DMS53 (cell line): ENCODE measurements around the gene MBP.

Experiments used
- DNase-seq: peaks from one replicate; lab custom pipeline; 2025; lab: John Stamatoyannopoulos, UW

The MBP gene

DNA sequence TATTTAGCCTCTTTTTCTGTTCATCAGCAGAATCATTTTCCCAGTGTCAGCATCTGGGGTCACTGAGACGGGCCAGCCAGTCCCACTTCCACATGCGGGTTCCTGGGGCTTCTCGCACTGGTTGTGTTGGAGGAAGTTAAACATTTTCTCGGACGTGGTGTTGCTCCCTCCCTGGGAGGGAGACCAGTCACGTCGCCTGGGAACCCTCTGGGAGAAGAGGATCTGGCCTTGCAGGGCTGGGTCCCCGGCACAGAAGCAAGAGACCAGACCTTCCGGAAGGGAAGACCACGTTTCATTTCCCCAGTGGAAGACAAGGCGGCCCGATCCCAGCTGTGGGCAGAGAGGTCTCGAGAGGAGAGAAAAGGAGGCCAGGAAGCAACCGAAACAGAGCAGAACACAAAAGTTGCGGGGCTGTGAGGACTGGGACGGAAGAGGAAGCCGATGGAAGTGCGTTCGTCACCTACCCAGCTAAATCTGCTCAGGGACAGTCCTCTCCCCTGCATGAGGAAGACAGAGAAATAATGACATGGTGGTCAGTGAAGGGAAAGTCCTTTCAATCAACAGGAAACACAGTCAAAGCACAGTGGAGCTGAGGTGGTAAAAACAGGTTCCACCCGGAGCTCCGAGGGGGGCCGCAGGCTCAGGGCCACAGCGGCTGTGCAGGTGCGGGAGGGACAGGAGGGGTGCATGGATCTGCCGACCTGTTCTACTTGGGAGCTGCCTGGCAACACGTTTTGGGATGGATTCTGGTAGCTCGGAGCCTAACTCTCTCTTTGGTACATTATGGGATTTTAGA, 144.4 kb downstream of the MBP start:
- no peak for DNase-seq

DNA sequence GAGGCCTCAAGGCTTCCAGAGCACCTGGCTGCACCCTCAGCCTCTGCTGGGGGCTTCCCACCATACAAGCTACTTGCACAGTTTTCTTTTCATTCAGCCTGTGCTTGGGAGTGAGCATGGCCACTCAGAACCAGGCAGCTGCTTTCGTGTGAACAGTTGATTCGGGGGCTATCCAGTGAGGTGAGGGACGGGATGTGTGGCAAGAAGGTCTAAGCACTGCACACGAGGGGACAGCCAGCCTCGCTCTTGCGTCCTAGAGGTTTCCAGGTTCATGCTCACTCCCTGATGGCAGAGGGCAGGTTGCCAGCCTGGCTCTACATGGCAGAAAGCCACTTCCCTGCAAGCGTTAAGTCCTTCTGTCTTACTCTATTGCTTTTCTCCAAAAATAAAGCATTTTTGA, 146.2 kb downstream of the MBP start:
- DNase-seq: no peak

DNA sequence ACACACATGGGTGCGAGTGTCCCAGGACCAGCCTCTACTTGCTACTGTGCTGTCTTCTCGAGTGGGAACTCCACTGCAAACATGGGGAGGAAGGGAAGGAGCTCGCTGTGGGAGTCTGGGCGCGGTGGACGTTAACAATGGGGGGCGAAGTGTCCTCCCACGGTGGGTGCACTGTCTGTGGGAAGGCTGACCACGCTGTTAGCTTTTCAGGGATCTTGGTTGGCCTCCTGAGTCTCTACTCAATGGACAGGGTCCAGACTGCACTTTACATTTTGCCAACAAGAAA, 146.7 kb downstream of the MBP start:
- no peak for DNase-seq

DNA sequence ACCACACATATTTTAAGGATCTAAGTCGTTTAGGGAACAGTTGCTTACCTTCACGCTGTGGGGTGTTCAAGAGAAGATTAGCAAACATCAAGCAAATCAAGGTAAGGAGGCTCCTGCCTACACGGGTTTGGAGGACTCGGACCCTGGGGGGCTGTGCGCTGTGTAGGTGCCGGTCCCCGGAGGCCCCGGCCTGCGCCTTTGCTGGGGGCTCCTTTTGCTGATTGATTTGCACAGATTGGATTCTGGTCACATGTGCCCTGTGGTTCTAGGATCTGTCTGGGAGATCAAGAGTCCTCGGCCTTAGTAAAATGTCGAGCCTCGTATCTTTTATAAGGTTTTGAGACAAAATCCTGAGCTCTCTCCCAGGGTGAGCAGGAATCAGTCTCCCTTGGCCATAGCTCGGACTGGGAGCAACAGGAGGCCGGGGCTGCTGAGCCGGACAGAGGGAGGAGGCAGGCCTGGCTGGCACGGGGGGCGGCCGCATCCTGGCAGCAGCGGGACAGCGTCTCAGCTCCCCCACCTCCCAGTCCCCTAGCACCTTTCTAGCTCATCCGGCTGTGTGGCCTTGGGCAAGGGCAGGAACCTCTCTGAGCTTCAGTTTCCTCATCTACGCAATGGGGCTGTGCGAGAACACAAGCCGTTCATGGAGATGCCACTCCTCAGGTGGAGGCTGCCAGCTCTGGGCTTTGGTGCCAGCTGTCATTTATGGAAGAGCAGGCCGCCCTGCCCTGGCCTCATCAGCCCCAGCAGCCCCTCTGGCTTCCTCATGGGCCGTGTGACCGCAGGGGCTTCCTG, 147.2 kb downstream of the MBP start:
- DNase-seq: no peak

DNA sequence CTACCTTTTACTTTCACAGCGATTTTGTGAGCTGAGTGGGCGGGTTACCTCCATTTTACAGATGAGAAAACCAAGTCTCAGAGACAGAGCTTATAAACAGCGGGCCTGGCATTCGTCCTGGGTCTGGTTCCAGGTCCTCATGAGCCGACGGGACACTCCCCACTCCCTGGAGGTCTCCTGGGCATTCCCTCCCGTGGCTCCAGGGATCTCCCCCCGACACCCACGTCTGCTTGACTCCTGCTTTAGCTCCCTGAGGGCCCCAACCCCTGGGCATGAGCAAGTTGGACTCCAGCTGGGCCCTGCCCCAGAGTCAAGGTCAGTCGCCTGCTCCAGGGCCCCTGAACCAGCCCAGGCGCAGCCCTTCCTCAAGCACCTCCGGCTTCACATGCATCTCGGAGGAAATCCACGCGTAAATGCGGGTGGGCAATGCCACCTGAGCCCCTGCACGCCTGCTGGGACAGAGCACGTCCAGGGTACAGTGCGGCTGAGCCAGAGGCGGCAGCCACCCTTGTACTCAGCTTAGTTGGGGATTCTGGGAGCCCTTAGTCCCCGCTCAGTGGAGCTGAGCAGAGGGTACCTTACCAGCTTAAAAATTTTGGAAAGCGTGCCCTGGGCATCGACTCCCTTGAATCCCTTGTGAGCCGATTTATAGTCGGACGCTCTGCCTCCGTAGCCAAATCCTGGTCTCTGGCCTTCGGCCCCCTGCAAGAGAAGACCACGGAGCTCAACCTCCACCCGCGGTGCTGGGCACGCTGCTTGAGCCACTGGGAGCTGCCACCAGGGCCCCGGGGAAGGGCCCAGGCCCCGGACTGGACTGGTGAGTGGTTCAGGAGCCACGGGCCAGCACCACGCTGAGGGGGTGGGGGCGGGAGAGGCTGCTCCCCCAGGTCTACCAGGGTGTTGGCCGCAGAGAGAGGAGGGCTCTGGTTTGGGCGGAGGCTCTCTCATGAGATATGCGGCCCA, 148.1 kb downstream of the MBP start:
- no peak for DNase-seq

DNA sequence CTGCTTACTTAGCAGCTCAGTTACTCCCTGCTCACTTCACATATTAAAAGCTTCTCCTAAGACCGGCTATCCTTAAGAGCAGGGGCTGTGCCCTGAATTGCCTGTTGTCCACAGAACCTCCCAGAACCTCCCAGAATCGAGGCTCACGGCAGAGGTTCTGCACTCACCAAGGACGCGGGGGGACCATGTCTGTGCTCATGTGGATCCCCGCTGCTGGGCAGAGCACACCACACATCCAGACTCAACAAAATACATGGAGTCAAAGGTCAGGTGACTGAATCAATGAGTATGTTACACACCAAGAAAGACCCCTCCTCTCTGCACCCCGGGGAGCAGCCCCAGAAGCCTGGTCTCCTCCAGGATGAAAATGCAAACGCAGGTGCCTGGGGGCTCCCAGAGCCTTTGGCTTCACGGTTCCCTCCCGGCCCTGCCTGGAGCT, 149.0 kb downstream of the MBP start:
- DNase-seq: no peak

DNA sequence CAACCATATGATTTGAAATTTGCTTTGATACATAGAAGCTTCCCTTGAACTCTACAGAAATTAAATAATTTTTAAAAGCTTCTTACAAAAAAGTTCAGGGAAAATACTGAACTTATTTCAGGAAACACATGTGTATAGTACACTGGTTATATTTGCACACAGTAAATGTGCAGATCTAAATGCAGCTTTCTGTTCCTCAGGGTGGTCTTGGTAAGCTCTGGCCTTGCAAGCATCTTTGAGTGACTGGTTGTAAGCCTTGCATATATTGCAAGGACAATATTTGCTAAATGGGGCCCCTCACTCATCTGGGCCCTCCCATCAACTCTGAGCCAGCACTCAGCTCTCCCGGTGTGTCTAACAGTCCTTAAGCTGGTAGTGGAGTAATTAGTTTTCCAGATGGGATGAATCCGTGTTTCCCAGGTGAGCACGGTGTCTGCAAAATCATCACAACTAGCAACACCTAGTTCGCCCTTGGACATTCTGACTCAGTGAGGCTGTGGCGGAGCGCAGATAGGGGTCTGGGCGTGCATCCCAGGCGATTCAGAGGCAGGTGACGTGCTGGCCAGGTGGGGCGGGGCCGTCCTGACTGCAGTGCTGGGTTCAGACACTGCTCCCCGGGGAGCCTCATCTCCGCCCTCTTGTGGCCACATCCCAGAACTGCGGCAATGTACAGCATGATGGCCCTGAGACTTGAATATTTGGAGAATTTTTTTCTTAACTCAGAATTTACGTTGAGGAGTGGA, 149.6 kb downstream of the MBP start:
- DNase-seq: peak; percentile 94

DNA sequence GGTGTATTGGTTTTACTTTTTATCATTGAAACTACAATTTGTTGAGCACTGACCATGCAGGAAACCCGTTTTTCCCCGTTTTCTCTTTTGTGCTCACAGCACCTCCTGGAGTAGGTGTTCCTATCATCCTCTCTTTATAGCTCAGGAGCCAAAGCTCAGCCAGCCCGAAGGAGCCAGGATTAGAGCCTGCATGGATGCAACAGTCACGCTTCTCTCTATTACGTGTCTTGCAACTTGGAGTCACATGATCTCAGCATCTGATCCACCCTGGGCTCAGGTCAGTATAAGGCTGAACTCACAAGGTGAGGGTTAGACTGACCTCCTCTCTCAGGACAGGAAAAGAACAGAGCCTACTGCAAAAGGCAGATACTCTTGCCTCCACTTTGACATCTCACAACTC, 150.5 kb downstream of the MBP start:
- no peak for DNase-seq

DNA sequence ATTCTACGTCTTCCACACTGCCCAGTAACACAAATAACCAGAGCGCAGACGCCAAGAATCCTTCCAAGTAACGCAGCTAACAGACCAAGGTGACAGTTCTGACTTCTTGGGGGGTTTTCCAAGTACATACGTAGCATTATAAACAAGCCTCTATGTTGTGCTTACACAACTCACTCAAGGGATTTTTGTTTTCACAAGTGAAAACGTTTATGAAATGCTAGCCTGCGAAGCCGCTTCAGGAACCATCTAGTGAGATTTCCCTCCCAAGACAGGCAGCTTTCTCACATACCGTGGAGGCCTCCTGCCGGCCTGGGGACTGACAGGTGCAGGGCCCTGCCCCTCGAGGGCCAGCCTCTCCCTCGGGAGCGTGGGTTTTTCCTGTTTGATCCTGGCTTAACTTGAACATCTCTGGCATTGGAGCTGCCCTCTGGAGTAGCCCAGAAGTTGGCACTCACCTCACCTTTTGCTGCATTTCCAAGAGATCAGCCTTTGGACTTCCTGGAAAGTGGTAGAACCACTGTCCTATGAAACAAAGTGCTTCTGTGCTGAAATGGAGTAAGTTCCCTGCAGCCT, 151.1 kb downstream of the MBP start:
- no peak for DNase-seq

DNA sequence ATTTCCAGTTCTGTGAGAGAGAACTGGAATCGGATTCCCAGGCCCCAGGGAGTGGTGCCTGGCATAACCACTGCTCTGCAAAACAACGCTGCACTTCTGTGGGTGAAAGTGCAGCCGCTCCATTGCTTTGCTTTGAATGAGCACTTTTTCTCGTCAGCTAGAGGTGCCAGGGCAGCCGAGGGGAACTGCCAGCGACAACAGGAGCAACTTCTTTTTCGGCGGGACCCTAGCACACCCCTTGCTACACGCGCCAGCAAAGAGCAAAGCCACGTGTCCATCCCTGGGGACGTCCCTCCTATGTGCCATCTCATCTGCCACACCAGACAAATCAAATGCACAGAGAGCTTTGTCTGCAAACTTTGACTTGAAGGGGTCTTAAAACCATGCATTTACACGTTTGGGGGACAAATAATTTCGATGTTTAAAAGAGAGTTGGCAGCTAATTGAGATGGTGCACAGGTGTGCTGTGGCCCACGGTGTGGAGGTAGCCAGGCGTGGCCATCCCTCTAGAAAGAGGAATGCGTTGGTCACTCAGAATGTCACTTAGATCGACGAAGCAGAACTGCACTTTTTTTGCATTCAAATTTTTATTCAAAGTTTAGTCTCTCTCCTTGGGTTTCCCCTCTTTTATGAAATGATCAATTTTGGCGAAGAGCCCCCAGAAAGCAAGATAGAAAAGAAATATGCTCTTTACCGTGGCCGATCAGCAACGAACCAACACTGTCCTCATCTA, 151.8 kb downstream of the MBP start:
- no peak for DNase-seq

DNA sequence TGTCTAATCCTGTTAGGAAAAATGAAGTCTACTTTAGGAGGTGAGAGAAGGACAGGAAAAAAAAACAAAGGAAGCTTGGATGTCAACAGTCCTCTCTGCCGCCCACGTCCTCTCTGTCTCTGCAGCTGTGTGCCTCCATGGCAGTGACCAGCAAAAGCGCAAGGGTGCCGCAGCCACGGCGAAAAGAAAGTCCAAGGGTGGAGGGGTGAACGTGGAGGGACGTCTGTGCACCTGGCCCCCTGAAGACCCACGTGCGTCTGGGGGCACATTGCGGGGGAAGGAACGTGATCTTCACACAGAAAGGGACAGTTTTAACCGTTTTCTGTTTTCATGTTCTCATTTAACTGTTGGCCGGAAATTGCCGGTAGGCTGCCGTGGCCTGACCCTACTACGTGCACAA, 152.7 kb downstream of the MBP start:
- no peak for DNase-seq

DNA sequence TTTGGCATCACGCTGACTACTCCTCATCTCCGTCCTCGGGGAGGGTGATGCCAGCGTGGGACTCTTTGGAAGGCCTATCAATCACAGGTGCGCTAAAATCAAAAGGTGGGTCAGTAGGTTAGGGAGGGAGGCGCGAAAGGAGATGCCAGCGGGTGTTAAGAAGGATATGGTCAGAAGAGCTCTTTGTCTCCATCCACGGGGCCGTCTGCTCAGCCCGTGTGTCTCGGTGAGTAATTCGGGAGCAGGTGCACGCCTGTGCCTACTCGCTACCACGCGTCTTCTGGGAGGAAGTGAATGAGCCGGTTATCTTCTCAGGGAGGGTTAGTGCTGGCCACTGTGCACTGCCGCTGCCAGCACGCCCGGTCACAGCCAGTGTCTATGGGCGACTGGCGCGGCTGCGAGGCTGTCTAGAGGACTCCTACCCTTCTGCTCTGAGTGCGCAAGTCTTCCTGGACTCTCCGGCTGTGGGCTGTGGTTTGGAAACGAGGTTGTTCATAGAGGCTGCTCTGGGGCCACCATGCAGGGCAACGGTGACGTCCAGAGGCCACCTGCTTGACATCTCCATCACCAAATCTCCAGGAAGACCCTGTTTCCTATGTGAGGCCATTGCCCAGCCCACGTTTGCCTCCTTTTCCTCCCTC, 153.4 kb downstream of the MBP start:
- no peak for DNase-seq

DNA sequence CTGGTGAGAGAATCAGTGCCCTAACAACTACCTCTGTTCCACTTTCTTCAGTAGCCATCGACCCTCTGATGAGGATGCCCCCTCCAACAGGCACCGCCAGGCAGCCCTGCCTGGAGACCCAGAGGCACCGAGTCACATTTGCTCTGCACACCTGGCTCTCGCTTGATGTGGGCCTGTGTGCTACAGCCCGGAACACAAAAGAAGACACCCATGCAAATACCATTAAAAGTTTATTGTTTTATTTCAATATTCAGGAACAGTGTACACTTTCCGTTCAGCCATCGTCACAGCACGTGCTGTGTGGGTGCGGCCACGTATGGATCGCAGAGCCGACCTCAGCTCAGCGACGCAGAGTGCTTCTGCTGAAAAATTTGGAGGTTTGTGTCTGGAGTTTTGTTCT, 154.0 kb downstream of the MBP start:
- DNase-seq: no peak

DNA sequence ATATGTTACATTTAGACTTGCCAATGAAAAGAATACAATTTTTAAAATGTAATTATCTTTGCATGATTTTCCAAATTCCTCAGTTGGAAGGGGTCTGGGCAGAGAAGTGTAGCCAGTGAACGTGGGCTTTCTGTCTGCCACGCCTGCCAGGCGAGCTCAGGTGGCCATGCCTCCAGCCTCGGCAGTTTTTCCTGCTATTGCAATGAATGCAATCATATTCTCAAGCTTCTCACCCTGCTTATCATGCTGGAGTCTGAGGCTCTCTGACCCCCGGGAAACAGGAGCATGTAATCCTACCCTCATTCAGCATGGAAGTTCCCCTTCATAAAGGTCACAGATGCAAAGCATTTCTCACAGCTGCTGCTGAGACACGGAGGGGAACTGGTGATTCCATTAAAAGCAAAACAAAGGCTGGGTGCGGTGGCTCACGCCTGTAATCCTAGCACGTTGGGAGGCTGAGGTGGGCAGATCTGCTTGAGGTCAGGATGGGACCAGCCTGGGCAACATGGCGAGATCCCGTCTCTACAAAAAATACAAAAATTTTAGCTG, 154.8 kb downstream of the MBP start:
- DNase-seq: no peak

DNA sequence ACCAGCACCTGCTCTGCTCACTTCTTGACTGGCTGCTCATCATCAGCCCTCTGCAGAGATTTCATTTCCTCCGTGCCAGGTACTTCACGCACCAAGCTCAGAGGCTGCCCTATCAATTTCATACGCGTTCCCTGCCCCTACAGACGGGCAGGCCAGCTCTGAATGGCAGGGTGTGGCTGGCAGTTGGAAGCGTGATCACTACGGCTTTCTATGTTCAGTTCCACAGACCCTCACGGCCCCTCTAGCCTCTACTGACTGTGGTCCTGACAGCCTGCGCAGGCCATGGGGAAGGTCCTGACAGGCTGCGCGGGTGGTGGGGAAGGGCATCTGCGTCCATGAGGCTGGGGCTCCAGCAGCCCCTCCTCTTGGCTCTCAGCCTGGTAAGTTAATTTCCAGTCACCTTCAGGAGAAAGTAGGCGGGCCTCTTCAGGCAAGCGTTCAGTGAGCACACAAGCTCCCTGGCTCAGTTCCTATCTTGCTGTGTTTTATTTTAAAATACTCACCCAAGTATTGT, 155.4 kb downstream of the MBP start:
- no peak for DNase-seq

DNA sequence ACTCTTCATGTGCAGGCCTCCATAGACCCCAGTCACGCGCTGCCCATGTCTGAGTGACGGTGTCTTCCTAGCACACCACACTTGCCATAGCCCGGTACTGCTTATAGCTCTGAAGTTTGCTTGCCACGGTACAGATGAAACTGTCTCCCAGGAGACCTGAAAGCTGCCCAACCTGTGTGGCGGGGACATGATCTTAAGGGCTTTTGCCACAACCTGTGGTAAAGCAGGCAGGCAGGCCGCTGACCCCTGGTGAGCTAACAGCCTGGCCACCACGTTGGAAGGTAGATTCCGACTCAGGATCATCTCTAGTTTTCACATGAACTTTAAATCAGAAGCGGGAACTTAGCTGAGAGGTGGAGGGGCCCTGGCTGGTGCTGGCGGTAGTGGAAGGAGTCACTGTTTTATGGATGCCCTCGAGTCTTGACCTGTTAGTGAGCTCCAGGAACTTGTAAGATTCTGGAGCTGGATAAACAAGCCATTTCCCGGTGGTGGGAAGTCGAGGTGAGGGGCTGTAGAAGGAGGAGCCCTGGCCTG, 156.9 kb downstream of the MBP start:
- no peak for DNase-seq

DNA sequence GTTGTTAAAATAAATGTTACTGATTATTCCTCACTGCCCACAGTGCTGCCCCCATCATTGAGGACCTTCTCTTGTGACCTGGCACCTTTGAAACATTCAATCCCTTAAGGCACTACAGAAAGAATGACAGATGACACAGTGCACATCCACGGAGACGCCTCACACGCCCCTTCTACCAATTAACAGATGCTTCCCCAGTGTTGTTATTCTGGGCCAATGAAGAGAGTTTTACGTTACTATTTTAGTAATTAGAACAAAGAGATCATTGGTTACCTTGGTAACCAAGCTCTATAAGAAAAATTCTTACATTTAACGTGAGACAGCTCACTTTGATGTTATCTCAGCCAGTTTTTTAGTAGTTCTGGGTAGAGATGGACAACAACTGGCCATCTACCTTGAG, 158.2 kb downstream of the MBP start:
- no peak for DNase-seq

DNA sequence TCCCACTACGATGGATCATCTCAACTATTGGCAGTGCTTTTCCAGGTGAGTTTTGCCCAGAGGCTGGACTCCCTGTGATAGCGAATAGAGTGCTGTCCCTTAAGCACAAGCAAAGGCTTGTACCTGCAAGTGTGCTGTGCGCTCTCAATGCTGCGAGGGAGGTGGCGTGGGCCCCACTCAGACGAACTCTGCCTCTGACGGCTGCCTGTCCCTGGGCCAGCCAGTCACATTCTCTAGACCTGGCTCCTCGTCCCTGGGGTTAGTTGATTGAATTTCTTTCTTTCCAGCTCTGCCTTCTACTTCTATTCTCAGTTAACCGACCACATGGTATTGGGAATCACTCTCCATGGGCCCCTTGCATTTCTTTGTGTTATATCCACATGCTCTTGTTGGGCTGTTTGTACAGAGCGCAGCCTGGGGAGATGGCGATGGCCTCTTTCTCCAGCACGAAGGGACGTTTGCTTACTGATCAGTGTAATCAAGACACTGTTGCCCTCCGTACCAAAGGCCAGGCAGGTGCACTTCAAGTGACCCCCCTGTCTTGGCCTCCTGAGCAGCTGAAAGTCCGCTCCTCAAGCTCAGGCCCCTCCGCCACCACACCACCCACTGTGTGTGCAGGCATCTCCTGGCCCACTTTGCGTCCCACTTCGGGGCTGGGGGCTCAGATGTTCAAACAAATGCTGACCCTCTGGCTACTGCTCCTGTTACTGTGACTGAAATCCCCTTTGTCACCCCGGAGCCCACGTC, 158.9 kb downstream of the MBP start:
- no peak for DNase-seq
